SU-DHL-6 (cell line): ENCODE data around the gene KCNK1.

Source experiments
- H2AFZ ChIP-seq: fragments of 200-600 bp; sonication (generic); 2 replicates; pipeline ENCODE4 v1.6.1; 2014; ENCODE audit warnings: low read depth, mild to moderate bottlenecking, moderate library complexity, mixed read lengths, antibody characterized with exemption, low read length; ENCODE audit not compliant: severe bottlenecking
- H3F3A ChIP-seq: fragments of 200-600 bp; shearing (Covaris generic); 2 replicates; pipeline ENCODE4 v1.6.0; 2016; ENCODE audit warnings: antibody characterized with exemption, mild to moderate bottlenecking; ENCODE audit not compliant: insufficient read depth
- H3K27ac ChIP-seq: fragments of 200-600 bp; sonication (generic); 2 replicates; pipeline ENCODE4 v1.5.1; 2016; ENCODE audit warnings: low read depth, mild to moderate bottlenecking, low read length, moderate library complexity, mixed read lengths
- H3K27me3 ChIP-seq: fragments of 200-600 bp; sonication (generic), shearing (Covaris generic); 2 replicates; pipeline ENCODE4 v1.6.0; 2014; ENCODE audit warnings: mild to moderate bottlenecking, low read length
- H3K36me3 ChIP-seq: fragments of 200-600 bp; sonication (generic); 2 replicates; pipeline ENCODE4 v1.6.1; 2014; ENCODE audit warnings: mild to moderate bottlenecking, low read length, mixed read lengths
- H3K4me2 ChIP-seq: fragments of 300-600, 200-600 bp; shearing (Covaris generic), sonication (generic); 2 replicates; pipeline ENCODE4 v1.6.0; 2014; ENCODE audit warnings: low read length, low read depth, mild to moderate bottlenecking; ENCODE audit not compliant: poor library complexity, severe bottlenecking
- H3K4me3 ChIP-seq: fragments of 200-600 bp; sonication (generic); 2 replicates; pipeline ENCODE4 v1.5.1; 2014; ENCODE audit warnings: antibody characterized with exemption, low read length, mild to moderate bottlenecking, mixed read lengths; ENCODE audit not compliant: insufficient read depth, poor library complexity, severe bottlenecking
- H3K79me2 ChIP-seq: fragments of 200-600 bp; sonication (generic); 2 replicates; pipeline ENCODE4 v1.6.1; 2014; ENCODE audit warnings: mild to moderate bottlenecking, low read length, moderate library complexity; ENCODE audit not compliant: insufficient read depth
- H3K9ac ChIP-seq: fragments of 200-600 bp; sonication (generic); 2 replicates; pipeline ENCODE4 v1.7.0; 2014; ENCODE audit warnings: mild to moderate bottlenecking, low read length
- H3K9me2 ChIP-seq: fragments of 200-600 bp; sonication (generic); replicated peaks from 2 replicates; pipeline ENCODE4 v1.6.1; 2014; ENCODE audit warnings: low read length; ENCODE audit not compliant: insufficient read depth
- H3K9me3 ChIP-seq: fragments of 200-600 bp; sonication (generic); 2 replicates; pipeline ENCODE4 v1.6.1; 2014; ENCODE audit warnings: low read length, mixed read lengths; ENCODE audit not compliant: insufficient read depth
- H4K20me1 ChIP-seq: fragments of 200-600 bp; sonication (generic); 2 replicates; pipeline ENCODE4 v1.6.1; 2014; ENCODE audit warnings: low read depth, mild to moderate bottlenecking, antibody characterized with exemption, low read length, moderate library complexity, mixed read lengths
- CTCF ChIP-seq: fragments of 200-600 bp; sonication (generic); IDR thresholded peaks from one replicate; pipeline ENCODE4 v1.5.1; 2017; ENCODE audit warnings: antibody characterized with exemption, mild to moderate bottlenecking, low read length, moderate library complexity; ENCODE audit not compliant: insufficient read depth, poor library complexity, severe bottlenecking
- EZH2phosphoT487 ChIP-seq: fragments of 200-600 bp; sonication (generic), shearing (Covaris generic); conservative IDR thresholded peaks from 2 replicates; pipeline ENCODE4 v1.6.1; 2018; ENCODE audit warnings: mild to moderate bottlenecking, antibody characterized with exemption, low read length, moderate library complexity, mixed read lengths

The KCNK1 gene

GRCh38 chr1:233640179-233640578 lies 26.3 kb downstream of the KCNK1 start:
- H3F3A ChIP-seq, result no peaks in the 10 kb centered on the region
- H3K9me2 ChIP-seq, result no peaks in the 10 kb centered on the region
- H2AFZ ChIP-seq, result no peak overlapping the region
- H3K9me3 ChIP-seq, result no peaks in the 10 kb centered on the region
- H3K27me3 ChIP-seq, result no peaks in the 10 kb centered on the region
- no peaks in the 10 kb centered on the region for H3K36me3 ChIP-seq
- TF ChIP-seq CTCF (no peak), EZH2phosphoT487 (no peak)
- no peak overlapping the region for H3K9ac ChIP-seq
- H3K4me2 ChIP-seq, result no peak overlapping the region
- H3K79me2 ChIP-seq, result no peaks in the 10 kb centered on the region
- no peaks in the 10 kb centered on the region for H4K20me1 ChIP-seq
- no peak overlapping the region for H3K27ac ChIP-seq
- no peak overlapping the region for H3K4me3 ChIP-seq

GRCh38 chr1:233641029-233641428 lies 27.1 kb downstream of the KCNK1 start:
- Histone ChIP-seq H3K9me2 (no peaks in the 10 kb centered on the region), H3K27me3 (no peaks in the 10 kb centered on the region), H2AFZ (no peak overlapping the region), H3K4me2 (no peak overlapping the region), H4K20me1 (no peaks in the 10 kb centered on the region), H3F3A (no peaks in the 10 kb centered on the region), H3K27ac (no peak overlapping the region), H3K9me3 (no peaks in the 10 kb centered on the region), H3K9ac (no peak overlapping the region), H3K79me2 (no peaks in the 10 kb centered on the region), H3K36me3 (no peaks in the 10 kb centered on the region), H3K4me3 (no peak overlapping the region)
- TF ChIP-seq CTCF (no peak), EZH2phosphoT487 (no peak)

GRCh38 chr1:233647073-233647472 lies 33.2 kb downstream of the KCNK1 start:
- Histone ChIP-seq H3K36me3 (no peaks in the 10 kb centered on the region), H3F3A (no peaks in the 10 kb centered on the region), H3K27me3 (no peaks in the 10 kb centered on the region), H2AFZ (no peak overlapping the region), H3K9me3 (no peaks in the 10 kb centered on the region), H3K4me3 (no peak overlapping the region), H3K4me2 (no peak overlapping the region), H3K9me2 (no peaks in the 10 kb centered on the region), H3K27ac (no peak overlapping the region), H3K79me2 (no peaks in the 10 kb centered on the region), H3K9ac (no peak overlapping the region), H4K20me1 (no peaks in the 10 kb centered on the region)
- TF ChIP-seq CTCF (no peak), EZH2phosphoT487 (no peak)
